CD4-positive, alpha-beta T cell treated with Interleukin-15 for 4 hours (primary cell): ENCODE results near the gene RASAL2.

ENCODE experiments used
- DNase-seq: peaks from one replicate; pipeline ENCODE4 v3.0.0-alpha.2; 2020; ENCODE audit warnings: low spot score

The RASAL2 gene

DNA sequence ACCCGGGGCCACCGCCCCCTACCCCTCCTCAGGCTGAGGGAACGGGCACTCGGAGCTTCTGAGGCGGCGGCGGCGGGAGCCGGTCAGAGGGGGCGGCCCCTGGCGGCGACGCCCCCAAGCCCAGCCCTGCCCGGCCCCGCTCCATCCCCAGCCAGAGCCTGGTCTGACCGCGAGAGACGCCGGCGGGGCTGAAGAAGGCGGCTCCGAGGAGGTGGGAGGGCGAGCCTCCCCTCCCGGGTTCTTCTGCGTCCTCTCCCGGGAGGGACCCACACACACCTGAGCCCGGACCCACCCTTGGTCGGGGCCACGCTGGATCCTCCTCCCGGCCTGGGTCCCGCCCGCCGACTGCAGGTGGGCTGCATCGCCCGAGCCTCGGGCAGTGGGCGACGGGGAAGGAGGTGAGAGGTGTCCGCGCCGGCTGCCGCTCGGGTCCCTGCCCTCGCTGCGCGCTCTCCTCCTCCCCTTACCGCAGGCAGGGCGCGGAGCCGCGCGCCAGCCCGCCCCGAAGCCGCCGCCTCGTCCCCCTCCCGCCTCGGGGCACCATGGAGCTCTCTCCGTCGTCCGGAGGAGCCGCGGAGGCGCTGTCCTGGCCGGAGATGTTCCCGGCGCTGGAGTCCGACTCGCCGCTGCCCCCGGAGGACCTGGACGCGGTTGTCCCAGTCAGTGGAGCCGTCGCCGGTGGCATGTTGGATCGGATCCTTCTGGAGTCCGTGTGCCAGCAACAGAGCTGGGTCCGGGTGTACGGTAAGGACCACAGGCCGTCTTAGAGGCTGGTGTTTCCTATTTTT is at the start of gene RASAL2:
Gene RASAL2 (plus strand): TSS at position 154 of the 788 bp plus-strand sequence. CDS start 389 bp downstream, at position 543.
- no peak for DNase-seq

DNA sequence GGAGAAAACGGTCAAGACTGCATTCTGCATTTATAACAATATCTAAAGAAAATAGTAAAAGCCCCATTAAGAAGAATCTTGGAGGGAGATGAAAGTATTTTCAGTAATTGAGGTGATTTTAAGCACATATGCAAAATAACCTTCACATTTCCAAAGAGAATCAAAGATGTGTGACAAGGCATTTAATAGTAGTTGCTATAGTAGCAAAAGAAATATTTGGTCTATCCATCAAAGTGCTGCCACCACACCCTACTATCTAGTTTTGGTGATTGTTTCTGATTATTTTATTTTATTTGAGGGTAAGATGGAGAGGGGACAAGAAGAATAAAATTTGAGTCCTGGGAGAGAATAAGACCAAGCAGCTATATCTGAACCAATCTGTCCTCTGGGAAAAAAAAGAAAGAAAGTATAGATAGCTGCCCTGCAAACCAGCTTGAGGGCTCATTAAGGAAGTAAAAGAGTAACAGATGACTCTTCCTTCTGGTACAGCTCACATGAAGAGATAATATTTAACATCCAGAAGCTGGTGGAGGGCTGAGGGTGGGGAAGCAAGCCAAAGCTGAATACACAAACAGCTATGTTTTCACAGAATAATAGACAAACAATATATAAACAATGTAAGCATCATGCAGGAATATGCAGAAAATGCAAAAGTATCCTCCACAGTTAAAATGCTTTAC is 47.2 kb upstream of the RASAL2 start:
- no peak for DNase-seq

DNA sequence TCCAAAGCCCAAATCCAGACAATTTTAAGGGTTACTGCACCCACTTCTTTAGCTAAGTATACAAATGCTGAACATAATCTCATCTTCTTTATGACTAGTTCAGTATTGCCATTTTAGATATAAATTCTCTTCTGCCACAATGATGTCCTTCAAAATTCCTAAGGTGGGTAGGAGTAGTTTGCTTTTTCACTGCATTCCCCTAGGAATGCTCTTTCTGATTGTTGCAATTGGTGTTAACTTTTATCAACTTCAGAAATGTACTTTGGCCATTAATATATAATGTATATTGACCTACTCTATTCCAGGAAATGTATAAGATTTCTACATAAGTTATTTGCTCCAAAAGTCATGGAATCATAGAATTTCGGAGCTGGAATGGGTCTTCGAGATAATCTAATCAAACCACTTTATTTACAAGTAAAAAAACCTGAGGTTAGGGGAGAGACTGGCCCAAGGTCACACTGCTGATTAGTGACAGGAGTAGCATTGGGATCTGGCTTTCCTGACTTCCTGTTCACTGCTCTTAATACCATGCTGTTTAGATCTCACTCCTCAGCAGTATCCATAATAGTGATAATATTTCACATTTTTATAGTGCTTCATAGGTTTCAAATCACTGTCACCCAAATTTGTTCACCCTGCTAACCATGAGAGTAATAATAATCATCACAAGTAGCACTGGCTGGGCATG is 46.4 kb upstream of the RASAL2 start:
- DNase-seq = no peak

DNA sequence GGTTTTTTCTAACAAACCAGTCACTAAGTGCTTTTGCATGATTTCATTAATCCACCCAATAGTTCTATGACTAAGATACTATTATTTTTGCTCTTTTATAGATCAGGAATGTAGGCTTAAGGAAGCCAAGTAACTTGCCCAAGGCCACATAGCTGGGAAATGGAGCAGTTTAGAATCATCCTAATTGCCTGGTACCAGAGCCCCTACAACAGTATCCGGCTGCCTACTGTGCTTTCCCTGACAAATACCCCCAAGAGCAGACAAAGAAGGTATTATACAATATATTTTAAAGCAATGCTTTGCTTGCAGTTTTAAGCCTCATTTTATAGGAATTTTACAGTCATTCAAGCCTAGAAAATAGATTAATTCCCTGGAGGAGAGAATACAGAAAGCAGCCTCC is 45.5 kb upstream of the RASAL2 start:
- DNase-seq = no peak

DNA sequence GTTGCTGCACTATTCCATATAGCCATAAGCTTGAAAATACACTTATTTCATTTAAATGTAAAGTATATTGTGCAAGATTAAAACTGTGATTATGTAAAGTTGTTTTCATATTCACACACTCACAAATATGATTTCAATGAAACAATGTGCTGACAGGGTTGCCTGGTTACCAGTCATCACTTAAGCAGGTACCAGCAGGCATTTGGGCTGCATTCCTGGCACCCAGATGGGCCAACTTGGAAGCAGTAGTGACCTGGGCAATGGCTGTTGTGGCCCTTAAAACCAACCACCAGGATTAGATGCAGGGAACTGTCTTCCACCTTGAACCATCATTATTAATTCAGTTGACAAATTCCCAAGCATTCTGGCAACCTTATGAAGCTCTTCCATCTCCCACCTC is 45.0 kb upstream of the RASAL2 start:
- DNase-seq = no peak

DNA sequence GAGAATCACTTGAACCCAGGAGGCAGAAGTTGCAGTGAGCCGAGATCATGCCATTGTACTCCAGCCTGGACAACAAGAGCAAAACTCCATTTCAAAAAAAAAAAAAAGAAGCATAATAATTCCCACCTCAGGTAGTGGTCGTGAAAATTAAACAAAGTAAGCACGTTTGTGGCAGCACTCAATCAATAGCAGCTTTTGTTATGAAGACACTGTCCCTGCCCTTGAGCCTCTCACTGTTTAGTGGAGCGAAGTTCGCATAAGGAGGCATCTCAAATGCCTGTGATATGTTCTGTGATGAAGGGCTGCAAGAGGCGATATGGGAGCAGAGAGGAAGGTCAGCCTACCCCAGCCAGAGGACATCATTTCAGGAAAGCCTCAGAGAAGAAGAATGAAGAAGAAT is 43.8 kb upstream of the RASAL2 start:
- no peak for DNase-seq

DNA sequence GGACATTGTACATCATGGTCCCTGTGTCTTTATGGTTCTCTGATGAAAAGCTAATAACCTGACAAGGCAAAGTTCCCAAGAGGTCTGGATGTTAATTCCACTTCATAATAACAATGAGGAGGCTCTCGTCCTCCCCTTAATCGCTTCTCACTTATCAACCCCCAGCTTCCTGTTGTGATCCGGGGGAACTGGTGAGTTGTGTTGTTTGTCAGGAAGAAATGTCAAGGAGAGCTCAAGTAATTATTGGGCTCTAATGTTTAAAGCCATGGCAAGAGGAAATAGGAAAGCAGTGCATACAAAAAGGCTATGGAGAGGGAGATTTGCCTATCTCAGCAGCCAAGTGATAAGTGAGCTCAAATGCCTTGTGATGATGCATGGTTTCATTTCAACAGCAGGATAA is 42.8 kb upstream of the RASAL2 start:
- DNase-seq = no peak

DNA sequence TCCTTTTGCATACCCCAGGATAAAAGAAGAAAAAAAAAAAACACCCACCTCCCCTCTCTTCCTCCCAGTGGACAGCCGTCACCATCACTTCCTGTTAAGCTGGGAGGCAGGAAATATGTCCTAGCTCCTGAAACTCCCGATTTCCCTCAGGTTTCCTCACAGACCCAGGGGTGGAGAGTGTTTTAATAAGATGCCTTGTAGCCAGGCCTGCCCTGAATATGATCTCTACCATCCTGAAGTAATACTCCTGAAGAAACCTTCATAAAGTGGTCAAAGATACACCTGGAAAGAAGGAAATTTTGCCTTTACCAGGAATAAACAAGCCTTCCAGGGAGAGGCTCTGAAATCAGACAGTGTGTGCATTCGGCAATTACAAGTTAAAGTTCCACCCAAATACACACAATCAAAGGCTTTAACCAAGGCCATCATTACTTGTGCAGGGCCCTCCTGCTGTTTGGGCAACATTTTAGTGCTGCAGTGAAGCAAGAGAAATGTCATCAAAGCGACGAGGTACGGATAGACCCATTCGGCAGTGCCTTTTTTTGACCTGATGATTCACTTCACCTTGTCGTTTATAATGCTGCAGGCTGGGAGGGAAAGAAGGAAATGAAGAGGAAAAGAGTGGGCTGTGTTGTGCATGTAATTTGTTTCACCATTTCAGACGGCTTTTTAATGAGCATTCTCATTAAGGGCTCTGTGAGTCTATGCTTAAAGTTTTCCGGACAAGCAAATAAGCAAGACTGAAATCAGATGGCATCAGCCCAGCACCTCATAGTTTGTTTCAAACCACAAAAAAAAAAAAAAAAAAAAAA is 41.0 kb upstream of the RASAL2 start:
- no peak for DNase-seq

DNA sequence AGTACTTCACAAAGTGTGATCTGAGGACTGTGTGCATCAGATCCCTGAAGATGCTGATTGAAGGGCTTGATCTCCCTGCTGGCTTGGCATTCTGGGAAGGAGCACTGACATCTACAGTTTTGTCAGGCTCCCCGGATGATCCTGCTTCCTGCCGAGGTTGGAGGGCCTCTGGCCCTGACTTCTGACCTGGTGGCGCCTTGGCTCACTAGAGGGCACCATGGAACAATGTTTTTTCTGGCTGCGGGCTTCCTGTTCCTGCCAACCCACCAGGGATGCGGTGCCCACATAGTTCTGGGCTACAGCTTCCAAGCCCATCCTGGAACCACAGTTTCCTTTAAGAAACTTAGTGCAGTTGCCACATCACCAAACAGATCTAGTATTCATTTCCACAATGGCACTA is 38.8 kb upstream of the RASAL2 start:
- DNase-seq = no peak

DNA sequence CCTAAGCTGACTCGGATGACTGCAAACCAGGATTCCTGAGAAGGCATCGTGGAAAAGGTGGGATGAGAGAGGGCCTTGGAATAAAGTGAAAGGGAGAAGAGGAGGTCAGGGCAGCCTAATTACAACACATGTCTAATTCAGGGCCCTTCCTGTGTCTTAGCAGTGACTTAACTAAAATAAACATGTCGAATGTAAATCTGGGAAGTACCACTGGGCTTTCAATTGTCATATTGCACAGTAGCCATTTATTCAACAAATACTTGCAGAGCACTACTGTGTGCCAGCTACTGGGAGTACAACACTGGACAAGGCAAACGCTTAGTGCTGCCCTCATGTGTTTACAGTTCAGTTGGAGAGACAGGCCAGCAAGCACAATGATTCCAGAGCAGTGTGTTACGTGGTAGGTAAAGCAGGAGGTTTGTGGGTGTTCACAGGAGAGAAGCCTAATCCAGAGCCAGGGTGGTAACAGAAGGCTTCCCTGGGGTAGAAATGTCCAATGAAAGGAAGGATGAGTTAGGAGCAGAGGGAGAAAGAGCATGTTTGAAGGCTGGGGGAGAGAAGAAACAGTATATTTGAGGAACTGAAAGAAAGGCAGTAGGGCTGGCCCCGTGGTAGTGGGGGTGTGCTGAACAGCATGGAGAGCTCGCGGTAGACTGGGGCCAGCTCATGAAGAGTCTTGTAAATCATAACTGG is 38.0 kb upstream of the RASAL2 start:
- no peak for DNase-seq

DNA sequence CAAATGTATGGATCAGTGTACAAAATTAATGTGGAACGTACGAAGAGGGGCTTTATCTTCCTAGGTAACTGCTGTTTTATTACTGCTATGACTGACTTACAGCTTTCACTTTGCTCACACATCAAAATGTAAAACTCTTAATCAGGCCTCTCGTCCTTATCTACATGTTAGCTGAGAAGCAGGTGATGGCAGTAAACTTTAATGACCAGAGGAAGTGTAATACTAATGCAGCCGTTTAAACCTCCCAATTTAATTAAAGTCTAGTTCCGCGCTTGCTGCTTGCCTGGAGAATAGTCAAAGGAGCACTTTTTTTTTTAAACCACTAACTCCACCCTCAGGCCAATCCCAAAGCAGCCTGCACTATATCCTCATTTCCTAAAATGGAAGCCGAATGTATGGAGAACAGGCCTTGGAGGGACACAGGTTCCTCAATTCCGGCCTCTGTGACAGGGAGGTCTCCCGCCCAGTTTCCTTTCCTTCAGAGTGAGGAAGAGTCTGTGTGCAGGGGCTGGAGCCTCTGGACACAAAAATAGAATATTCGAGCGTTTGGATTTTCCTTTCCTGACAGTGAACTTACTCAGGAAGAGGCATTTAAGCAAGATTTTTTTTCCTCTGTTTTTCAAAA is 36.7 kb upstream of the RASAL2 start:
- no peak for DNase-seq

DNA sequence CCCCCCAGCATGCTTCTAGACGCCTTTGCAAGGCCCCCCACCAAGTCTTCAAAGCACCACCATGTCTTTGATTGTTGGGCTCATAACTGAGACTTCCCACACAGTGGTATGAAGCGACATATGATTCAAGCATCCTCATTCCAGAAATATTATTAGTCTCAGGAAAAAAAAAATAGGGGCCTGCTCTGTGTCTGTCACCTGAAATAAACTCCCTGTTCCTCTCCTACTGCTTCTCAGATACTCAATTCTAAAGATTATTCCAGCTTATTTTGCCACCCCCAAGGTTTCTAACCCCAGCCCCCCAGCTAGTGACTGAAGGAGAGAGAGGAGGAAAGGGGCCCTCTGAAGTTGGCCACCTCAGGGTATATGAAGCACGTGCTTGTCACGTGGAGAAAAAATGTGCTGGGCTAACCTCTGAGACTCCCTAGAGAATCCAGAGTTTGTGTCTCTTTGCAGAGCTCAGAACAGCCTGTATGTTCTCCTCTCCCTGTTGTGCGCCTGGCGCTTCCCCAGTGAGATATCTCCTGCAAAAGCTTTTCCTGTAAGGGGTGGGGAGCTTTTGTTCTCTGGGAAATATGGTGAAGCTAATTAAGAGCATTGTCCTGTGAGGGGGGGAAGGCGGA is 35.9 kb upstream of the RASAL2 start:
- no peak for DNase-seq

DNA sequence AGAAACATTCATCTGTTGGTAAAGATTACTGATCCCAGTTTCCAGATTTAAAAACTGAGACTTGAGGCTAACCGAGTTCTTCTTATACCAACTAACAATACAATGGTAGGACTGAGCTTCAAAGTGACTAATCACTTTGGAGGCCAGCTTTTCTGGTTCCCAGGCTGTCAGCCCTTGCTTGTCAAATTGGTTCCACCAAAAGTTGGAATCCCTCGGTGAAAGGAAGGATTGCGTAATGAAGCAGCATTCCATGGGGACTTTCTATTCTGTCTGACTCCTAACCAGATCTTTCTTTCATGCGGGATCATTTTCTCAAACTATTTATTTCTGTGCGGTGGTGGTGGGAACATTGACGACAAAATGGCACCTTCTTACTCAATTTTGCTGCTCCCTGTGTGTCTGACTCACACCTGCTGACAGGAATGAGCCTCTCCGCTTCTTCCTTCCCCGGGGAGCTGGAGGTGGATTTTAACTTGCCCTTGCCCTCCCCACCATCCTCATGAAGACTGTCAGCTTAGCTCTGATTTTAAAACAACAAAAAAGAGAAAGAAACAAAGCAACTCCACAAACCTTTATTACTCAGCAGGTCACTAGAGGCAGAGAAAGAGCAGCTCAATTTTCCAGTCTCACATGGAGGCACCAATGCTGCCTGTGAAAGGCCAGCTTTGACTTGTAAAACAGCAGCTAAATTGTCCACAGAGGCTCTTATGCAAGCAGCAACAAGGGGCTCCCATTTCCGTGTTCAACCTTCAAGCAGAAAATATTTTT is 32.9 kb upstream of the RASAL2 start:
- DNase-seq = no peak

DNA sequence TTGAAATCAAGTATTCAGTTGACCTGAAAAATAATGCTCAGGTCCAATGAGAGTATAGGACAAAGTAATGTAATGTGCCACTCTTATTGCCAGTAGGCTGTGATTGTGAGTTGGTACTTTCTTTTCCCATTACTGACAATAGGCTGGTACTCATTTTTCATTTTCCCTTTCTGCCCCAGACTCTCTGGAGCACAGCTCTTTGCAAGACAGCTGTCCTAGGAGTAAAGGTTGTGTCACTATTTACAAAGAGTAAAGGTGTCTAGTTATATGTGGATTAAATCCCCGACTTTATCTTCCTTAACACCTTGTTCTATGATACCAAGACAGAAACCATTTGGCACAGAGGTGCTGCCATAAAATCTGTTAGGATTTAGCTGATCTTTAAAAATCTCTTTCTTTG is 32.3 kb upstream of the RASAL2 start:
- no peak for DNase-seq

DNA sequence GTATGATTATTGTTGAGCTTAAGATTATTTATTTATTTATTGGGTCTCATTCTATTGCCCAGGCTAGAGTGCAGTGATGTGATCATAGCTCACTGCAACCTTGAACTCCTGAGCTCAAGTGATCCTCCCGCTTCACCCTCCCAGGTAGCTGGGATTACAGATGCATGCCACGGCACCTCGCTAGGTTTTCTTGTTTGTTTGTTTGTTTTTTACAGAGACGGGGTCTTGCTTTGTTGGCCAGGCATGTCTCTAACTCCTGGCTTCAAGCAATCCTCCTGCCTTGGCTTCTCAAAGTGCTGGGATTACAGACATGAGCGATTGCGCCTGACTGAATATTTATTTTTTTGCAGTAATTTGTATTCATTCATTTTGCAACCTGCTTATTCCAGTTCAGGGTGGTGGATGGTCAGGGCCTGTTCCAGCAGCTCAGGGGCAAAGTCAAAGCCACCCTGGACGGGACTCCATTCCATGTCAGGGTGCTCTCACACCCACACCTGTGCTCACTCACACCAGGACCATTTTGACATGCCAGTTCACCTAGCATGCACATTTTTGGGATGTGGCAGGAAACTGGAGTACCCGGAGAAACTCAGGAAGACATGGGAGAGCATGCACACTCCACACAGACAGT is 29.6 kb upstream of the RASAL2 start:
- no peak for DNase-seq

DNA sequence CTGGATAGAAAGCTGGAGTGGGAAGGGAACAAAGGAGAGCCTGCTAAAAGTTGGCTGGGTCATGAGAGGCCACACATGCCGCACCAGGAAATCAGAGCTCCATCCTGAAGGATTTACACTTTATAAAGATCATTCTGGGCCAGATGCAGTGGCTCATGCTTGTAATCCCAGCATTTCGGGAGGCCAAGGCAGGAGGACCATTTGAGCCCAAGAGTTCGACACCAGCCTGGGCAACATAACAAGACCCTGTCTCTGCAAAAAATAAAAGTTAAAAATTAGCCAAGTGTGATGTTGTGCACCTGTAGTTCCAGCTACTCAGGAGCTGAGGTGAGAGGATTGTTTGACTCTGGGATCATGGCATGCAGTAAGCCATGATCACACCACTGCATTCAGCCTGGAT is 28.7 kb upstream of the RASAL2 start:
- no peak for DNase-seq

DNA sequence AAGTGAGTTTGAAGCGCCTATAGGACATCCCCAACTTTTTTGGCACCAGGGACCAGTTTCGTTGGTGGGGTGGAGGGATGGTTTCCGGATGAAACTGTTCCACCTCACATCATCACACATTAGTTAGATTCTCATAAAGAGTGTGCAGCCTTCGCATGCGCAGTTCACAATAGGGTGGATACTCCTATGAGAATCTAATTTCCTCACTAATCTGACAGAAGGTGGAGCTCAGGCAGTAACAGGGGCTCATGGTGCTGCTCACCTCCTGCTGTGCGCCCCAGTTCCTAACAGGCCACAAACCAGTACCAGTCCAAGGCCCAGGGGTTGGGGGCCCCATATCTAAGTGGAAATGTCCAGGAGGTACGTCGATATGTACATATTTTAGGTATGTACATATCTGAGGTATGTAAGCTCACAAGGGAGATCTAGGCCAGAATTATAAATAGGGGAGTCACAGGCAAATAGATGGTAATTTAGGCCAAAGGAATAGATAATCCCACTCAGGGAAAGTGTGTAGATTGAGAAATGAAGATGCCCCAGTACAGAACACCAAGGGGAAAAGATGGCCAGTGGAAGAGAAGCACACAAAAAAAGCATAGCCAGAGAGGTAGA is 27.5 kb upstream of the RASAL2 start:
- DNase-seq = no peak

DNA sequence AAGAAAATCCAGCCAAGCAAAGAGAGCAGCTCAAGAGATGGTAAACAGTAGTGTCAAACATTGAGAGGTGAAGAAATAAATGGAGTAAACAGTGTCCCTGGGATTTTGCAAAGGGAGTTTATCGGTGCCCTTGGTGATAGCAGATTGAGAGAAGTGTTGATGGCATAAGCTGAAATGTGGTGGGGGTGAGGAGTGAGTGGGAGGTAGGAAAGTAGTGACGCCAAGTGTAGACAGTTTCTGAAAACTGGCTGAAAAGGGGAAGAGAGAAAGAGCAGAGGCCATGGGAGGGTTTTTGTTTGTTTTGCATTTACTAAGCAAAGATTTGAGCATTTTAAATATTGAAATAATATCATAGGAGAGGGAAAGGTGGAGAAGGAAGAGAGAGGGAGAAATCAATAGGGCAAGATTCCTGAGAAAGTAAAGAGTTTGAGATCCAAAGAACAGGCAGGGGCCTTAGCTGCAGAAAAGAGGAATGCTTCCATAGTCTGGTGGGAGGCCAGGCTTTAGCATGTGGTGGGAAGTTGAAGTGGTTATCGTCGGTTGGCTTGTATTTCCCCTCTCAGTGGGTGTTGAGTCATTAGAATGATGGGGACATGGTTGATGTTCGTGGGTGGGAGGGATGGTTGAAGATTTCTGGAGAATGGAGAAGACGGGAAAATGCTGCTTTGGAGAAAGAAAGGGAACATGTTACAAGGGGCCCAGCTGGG is 26.8 kb upstream of the RASAL2 start:
- DNase-seq = no peak
